ENCODE data around the gene NDUFA12. TPM values are rescaled to one million over a fixed set of nuclear protein-coding genes. Genes with fewer than 3 reads are reported as not detected.

NDUFA12 gene
- total RNA-seq = 100 to 1,000 TPM; 378 to 472 TPM

DNA sequence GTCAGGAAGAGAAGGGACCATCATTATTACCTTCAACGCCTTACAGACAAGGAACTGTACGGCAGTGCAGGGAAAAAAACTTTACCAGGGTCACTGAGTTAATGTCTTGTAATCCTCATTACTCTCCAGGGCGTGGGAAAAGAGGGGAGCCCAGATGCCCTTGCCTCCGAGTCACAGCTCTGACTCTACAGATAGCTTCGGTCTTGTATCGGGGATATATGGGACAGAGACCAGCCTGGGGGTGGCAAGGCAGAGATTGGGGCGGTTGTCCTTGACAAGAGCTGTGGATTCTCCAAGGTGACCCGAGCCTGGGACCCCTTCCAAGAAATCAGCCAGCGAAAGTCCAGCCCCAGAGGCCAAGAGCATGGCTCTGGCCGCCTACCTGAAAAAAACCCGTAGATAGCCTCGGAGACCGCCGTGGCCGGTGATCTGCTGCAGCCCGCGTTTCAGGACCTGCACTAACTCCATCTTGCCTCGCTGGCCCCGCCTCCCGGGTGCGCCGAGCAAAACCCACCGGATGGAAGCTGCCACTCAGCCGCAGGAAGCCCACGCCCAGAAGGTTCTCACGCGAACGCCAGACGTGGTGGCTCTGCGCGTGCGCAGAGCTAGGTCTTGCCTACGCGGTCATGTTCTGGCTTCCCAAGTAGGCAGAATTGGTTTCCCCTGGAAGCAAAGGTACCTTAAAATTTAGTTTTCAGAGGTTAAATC, at the start of gene NDUFA12:
Gene NDUFA12 (minus strand): TSS at position 485 of the 708 bp plus-strand sequence. CDS start 17 bp downstream, at position 468.
- Histone ChIP-seq H3K36me3 (peaks cover 11% of the 10 kb centered on the region), H3K27ac (peak within 1 kb of the TSS; percentile 86 to 88), H3K4me1 (peaks cover 0 to 19% of the 10 kb centered on the region in 2 donors), H3K4me3 (peak within 1 kb of the TSS; percentile 74 to 83), H3K27me3 (no peaks in the 10 kb centered on the region), H3K9me3 (peaks cover 0 to 9% of the 10 kb centered on the region in 2 donors)
- TF ChIP-seq CTCF (IDR thresholded peaks at IDR 0.05) = no peak
- DNase-seq (ENCODE audit: low spot score) = peak; percentile 96

DNA sequence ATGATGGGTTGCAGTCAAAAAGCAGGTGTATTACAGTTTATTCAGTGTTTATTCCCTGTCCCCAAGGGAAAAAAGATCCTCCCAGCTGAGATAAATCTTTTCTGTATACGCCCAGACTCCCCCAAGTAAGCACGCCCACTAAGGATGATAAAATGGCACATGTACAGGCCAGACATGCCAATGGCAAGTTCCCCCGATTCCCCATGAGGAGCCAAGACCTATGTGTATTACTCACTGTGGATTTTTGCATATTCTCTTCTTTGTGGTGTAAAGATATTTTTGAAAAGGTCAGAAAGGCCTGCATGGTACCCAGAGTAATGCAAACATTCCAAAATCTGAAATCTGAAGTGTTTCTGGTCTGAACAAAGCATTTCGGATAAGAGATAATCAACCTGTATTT, 47.7 kb upstream of the NDUFA12 start:
- H3K4me3 ChIP-seq = no peak overlapping the region
- H3K9me3 ChIP-seq = no peaks in the 10 kb centered on the region
- H3K4me1 ChIP-seq = peaks cover 0 to 4% of the 10 kb centered on the region in 2 donors
- H3K36me3 ChIP-seq = peaks cover 59% of the 10 kb centered on the region
- DNase-seq (ENCODE audit: low spot score) = no peak
- no peak for TF ChIP-seq CTCF (IDR thresholded peaks at IDR 0.05)
- H3K27me3 ChIP-seq = no peaks in the 10 kb centered on the region
- no peak overlapping the region for H3K27ac ChIP-seq

DNA sequence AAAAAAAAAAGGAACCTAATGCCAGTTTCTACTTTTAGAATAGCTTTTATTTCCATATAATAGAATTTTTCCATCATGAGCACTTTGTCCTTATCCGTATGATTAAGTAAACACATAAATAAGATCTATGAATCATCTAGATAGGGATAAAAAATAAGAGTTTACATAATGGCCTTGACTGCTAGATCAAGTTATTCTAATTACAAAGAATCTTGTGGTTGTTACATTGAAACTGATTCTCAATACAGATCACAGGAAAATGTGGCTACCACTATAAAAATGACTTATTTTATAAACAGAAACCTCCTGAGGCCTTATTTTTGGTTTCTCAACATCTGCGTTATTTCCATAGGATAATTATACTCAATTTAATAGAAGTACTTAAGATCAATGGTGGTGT, 34.4 kb upstream of the NDUFA12 start:
- DNase-seq (ENCODE audit: low spot score) = no peak
- H3K9me3 ChIP-seq = no peaks in the 10 kb centered on the region
- no peaks in the 10 kb centered on the region for H3K4me1 ChIP-seq
- no peaks in the 10 kb centered on the region for H3K27me3 ChIP-seq
- H3K36me3 ChIP-seq = peaks cover 41% of the 10 kb centered on the region
- no peak overlapping the region for H3K4me3 ChIP-seq
- TF ChIP-seq CTCF (IDR thresholded peaks at IDR 0.05) = no peak
- H3K27ac ChIP-seq = no peak overlapping the region

DNA sequence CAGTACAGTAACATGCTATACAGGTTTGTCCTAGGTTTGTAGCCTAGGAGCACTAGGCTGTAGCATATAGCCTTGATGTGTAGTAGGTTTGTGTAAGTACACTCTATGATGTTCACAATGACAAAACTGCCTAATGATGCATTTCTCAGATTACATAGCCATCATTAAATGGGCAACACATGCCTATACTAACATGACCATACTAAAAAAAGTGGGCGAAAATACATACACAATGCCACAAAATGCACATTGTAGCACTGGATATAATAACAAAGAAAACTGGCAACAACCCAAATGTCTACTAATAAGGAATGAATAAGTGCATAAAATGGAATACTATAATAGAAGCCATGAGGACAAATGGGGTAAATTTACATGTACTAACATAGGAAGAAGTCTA, 31.3 kb upstream of the NDUFA12 start:
- no peaks in the 10 kb centered on the region for H3K27me3 ChIP-seq
- no peak for DNase-seq (ENCODE audit: low spot score)
- TF ChIP-seq CTCF (IDR thresholded peaks at IDR 0.05) = no peak
- no peaks in the 10 kb centered on the region for H3K4me1 ChIP-seq
- no peak overlapping the region for H3K27ac ChIP-seq
- peaks cover 43% of the 10 kb centered on the region for H3K36me3 ChIP-seq
- H3K4me3 ChIP-seq = no peak overlapping the region
- no peaks in the 10 kb centered on the region for H3K9me3 ChIP-seq

- DNase-seq (ENCODE audit: low spot score) = no peak
- Histone ChIP-seq H3K27me3 (no peaks in the 10 kb centered on the region), H3K36me3 (peaks cover 13% of the 10 kb centered on the region), H3K27ac (no peak overlapping the region), H3K4me1 (no peaks in the 10 kb centered on the region), H3K9me3 (no peaks in the 10 kb centered on the region), H3K4me3 (no peak overlapping the region)
- TF ChIP-seq CTCF (IDR thresholded peaks at IDR 0.05) = no peak
Measured at GRCh38 chr12:95022477-95022876, 19.0 kb upstream of the NDUFA12 start.

- H3K27ac ChIP-seq = no peak overlapping the region
- no peaks in the 10 kb centered on the region for H3K27me3 ChIP-seq
- no peak overlapping the region for H3K4me3 ChIP-seq
- H3K9me3 ChIP-seq = no peaks in the 10 kb centered on the region
- DNase-seq (ENCODE audit: low spot score) = no peak
- no peaks in the 10 kb centered on the region for H3K36me3 ChIP-seq
- no peaks in the 10 kb centered on the region for H3K4me1 ChIP-seq
- no peak for TF ChIP-seq CTCF (IDR thresholded peaks at IDR 0.05)
Measured at GRCh38 chr12:95017482-95017881, 14.0 kb upstream of the NDUFA12 start.
